RWPE2 (cell line): ENCODE results near the gene SPDL1.

Source experiments
- ATAC-seq: fragments of 200-7000 bp; cut with Tn5 transposase; 3 replicates; pipeline ENCODE4 v1.9.1; 2021; ENCODE audit warnings: low read depth
- DNase-seq: peaks from one replicate; pipeline ENCODE4 v3.0.0-alpha.2; 2020; ENCODE audit warnings: low spot score
- H3K27ac ChIP-seq: fragments of 450-650 bp; 2 replicates; pipeline ENCODE4 v1.5.1; 2017; ENCODE audit warnings: mild to moderate bottlenecking; ENCODE audit not compliant: poor library complexity, severe bottlenecking
- H3K27me3 ChIP-seq: fragments of 250-450 bp; sonication (Bioruptor Pico); 2 replicates; pipeline ENCODE4 v1.5.1; 2021; ENCODE audit warnings: mild to moderate bottlenecking, moderate library complexity; ENCODE audit not compliant: insufficient read depth, poor library complexity, severe bottlenecking
- H3K36me3 ChIP-seq: fragments of 250-450 bp; sonication (Bioruptor Pico); 2 replicates; pipeline ENCODE4 v1.5.1; 2020; ENCODE audit warnings: low read depth, mild to moderate bottlenecking, moderate library complexity
- H3K4me1 ChIP-seq: fragments of 250-450 bp; sonication (Bioruptor Pico); 2 replicates; pipeline ENCODE4 v1.5.1; 2021; ENCODE audit warnings: mild to moderate bottlenecking, moderate library complexity; ENCODE audit not compliant: insufficient read depth, poor library complexity, severe bottlenecking
- H3K4me3 ChIP-seq: fragments of 250-450 bp; sonication (Bioruptor Pico); 2 replicates; pipeline ENCODE4 v1.5.1; 2021; ENCODE audit warnings: mild to moderate bottlenecking, moderate library complexity; ENCODE audit not compliant: severe bottlenecking
- H3K9me3 ChIP-seq: fragments of 250-450 bp; sonication (Bioruptor Pico); 2 replicates; pipeline ENCODE4 v1.5.1; 2021; ENCODE audit warnings: mild to moderate bottlenecking, moderate library complexity; ENCODE audit not compliant: severe bottlenecking
- TF ChIP-seq, protein P1 (sequence below): fragments of 450-650 bp; IDR thresholded peaks from one replicate; pipeline ENCODE4 v1.5.1; 2017; ENCODE audit warnings: mild to moderate bottlenecking, moderate library complexity; ENCODE audit not compliant: poor library complexity, severe bottlenecking

SPDL1 gene, protein sequence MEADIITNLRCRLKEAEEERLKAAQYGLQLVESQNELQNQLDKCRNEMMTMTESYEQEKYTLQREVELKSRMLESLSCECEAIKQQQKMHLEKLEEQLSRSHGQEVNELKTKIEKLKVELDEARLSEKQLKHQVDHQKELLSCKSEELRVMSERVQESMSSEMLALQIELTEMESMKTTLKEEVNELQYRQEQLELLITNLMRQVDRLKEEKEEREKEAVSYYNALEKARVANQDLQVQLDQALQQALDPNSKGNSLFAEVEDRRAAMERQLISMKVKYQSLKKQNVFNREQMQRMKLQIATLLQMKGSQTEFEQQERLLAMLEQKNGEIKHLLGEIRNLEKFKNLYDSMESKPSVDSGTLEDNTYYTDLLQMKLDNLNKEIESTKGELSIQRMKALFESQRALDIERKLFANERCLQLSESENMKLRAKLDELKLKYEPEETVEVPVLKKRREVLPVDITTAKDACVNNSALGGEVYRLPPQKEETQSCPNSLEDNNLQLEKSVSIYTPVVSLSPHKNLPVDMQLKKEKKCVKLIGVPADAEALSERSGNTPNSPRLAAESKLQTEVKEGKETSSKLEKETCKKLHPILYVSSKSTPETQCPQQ

DNA sequence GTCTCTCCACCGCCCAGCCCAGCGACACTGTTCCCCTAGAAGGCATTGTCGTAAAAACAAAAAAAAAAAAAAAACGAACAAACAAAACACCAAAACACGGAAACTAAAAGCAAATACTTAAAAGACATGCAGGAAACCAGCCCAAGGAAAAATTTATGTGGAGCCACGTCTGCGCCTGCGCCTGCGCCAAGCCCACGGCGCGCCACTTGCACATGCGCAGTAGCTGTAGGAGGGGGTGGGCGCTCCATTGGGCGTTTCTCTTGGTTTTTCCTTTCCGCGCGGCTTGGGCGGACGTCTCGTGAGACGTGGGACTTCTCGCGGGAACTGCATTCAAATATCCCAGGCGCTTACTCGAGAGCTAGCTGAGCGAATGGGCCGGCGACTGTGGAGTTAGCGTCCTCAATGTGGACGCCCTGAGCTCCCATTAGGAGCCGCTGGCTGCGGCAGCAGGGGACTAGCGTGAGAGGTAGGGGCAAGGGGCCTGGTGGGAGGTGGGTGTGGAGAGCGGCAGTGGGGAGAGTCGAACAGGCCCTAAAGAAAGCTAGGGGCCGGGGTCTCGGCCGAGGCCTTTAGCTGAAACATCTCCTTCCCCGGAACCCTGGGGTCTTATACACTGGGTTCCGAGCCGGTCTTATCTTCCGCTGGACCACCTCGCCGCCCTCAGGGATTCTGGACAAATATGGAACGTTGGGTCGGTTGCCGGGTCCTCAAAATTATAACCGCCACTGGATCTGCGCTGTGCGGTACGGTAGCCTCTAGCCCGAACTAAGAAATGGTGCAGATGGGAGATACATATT, at the start of gene SPDL1:
Gene SPDL1 (plus strand): TSS at position 350 of the 797 bp plus-strand sequence. CDS start 4,644 bp downstream, outside the sequence.
- Histone ChIP-seq H3K4me3 (peak within 1 kb of the TSS; percentile 88), H3K4me1 (peaks cover 19% of the 10 kb centered on the region), H3K27ac (peak within 1 kb of the TSS; percentile 60), H3K27me3 (no peaks in the 10 kb centered on the region), H3K36me3 (peaks cover 31% of the 10 kb centered on the region), H3K9me3 (no peaks in the 10 kb centered on the region)
- DNase-seq (peak; percentile 95), ATAC-seq (peak; percentile 89)
- TF ChIP-seq, protein P1, sequence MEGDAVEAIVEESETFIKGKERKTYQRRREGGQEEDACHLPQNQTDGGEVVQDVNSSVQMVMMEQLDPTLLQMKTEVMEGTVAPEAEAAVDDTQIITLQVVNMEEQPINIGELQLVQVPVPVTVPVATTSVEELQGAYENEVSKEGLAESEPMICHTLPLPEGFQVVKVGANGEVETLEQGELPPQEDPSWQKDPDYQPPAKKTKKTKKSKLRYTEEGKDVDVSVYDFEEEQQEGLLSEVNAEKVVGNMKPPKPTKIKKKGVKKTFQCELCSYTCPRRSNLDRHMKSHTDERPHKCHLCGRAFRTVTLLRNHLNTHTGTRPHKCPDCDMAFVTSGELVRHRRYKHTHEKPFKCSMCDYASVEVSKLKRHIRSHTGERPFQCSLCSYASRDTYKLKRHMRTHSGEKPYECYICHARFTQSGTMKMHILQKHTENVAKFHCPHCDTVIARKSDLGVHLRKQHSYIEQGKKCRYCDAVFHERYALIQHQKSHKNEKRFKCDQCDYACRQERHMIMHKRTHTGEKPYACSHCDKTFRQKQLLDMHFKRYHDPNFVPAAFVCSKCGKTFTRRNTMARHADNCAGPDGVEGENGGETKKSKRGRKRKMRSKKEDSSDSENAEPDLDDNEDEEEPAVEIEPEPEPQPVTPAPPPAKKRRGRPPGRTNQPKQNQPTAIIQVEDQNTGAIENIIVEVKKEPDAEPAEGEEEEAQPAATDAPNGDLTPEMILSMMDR: no peak

DNA sequence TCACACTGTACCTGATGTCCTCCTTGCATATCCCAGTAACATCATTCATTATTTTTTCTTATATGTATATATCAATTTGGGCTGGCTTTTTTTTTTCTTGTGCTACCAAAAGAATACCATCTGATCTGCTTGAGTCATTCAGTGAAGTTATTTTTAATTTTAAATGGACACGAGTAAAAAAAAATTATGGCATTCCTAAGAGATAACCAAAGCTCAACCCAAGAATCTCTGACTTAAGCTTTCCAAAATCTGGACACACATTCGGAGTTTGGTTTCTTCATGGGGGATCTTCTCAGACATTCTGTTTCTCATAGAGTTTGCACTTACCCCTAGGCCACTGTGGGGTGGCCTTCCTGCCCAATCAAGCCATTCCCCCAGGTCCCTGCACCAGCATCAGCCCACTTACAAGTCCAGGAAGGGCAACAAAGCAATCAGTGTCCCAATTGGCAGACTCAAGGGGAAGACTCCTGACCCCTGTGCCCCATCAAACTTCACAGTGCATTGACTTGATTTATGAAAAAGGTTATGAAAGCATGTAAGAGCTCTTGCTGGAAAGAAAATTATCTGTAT, 49.2 kb upstream of the SPDL1 start:
- DNase-seq: no peak
- Histone ChIP-seq H3K4me1 (no peaks in the 10 kb centered on the region), H3K4me3 (no peak overlapping the region), H3K36me3 (no peaks in the 10 kb centered on the region), H3K9me3 (no peaks in the 10 kb centered on the region), H3K27ac (no peak overlapping the region), H3K27me3 (no peaks in the 10 kb centered on the region)
- no peak for ATAC-seq
- TF ChIP-seq, protein P1: no peak

DNA sequence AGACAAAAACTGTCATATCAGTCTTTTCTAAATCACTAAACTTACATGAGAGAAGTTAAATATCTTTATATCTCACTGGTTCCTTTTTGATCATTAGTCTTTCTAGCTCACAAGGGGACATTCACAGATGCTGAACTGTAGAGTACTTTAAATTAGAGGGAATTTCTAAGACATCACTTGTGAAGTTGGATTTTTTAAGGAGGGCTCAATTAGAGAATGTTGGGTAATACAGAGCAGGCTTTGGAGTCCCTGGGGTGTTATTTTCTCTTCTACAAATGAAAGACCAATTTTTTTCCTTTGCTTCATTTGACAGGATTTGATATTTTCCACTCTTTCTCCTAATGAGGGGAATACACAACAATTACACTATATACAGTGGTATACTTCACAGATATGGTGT, 48.6 kb upstream of the SPDL1 start:
- DNase-seq (no peak), ATAC-seq (no peak)
- H3K36me3 ChIP-seq: no peaks in the 10 kb centered on the region
- no peaks in the 10 kb centered on the region for H3K4me1 ChIP-seq
- no peak overlapping the region for H3K4me3 ChIP-seq
- TF ChIP-seq, protein P1: no peak
- no peaks in the 10 kb centered on the region for H3K27me3 ChIP-seq
- H3K27ac ChIP-seq: no peak overlapping the region
- no peaks in the 10 kb centered on the region for H3K9me3 ChIP-seq

DNA sequence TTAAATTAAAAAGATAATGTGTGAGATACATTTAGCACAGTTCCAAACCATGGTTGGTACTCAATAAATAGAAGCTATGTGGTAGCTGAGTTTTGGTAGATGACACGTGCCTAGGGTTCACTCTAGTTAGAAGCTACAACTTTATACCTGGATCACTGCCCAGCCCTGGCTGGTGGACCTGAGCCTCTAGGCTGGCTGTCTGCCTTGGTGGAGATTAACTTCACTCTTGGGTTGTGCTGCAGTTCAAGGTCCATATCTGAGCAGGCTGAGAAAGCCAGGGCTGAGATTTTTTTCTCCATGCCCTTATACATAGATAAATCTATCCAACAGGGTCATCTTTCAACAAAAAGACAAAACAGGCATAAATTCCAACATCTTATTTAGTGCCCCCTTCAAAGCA, 44.6 kb upstream of the SPDL1 start:
- ATAC-seq: no peak
- no peaks in the 10 kb centered on the region for H3K27me3 ChIP-seq

More for the DNA sequence above, 44.6 kb upstream of the SPDL1 start:
- Histone ChIP-seq H3K36me3 (no peaks in the 10 kb centered on the region), H3K4me1 (no peaks in the 10 kb centered on the region), H3K9me3 (no peaks in the 10 kb centered on the region), H3K4me3 (no peak overlapping the region), H3K27ac (no peak overlapping the region)
- TF ChIP-seq, protein P1: no peak
- no peak for DNase-seq
